ENCODE data around the gene TTI1.

The TTI1 gene

GRCh38 chr20:38008233-38008944, 24.9 kb downstream of the TTI1 start:
- DNase-seq, result no peak

- DNase-seq, result no peak
These were observed 25.7 kb downstream of the TTI1 start for GRCh38 chr20:38007526-38007925.

GRCh38 chr20:38005903-38006302, 27.4 kb downstream of the TTI1 start:
- DNase-seq, result no peak

- no peak for DNase-seq
These were observed 28.8 kb downstream of the TTI1 start for GRCh38 chr20:38004416-38004815.

GRCh38 chr20:38002422-38002821, 30.8 kb downstream of the TTI1 start:
- DNase-seq, result no peak

GRCh38 chr20:38001981-38002380, 31.3 kb downstream of the TTI1 start:
- no peak for DNase-seq

GRCh38 chr20:38001173-38001875, 31.9 kb downstream of the TTI1 start:
- DNase-seq, result no peak

- no peak for DNase-seq
These were observed 33.0 kb downstream of the TTI1 start for GRCh38 chr20:38000293-38000692.

GRCh38 chr20:37999526-38000263, 33.6 kb downstream of the TTI1 start:
- DNase-seq, result no peak

- no peak for DNase-seq
These were observed 35.7 kb downstream of the TTI1 start for GRCh38 chr20:37997516-37997915.

- DNase-seq, result no peak
These were observed 37.2 kb downstream of the TTI1 start for GRCh38 chr20:37995856-37996605.

- DNase-seq, result no peak
These were observed 38.7 kb downstream of the TTI1 start for GRCh38 chr20:37994512-37994911.

- no peak for DNase-seq
These were observed 40.4 kb downstream of the TTI1 start for GRCh38 chr20:37992802-37993409.

- DNase-seq, result no peak
These were observed 41.3 kb downstream of the TTI1 start for GRCh38 chr20:37991908-37992307.

- no peak for DNase-seq
These were observed 41.9 kb downstream of the TTI1 start for GRCh38 chr20:37991157-37991866.

GRCh38 chr20:37990571-37991151, 42.6 kb downstream of the TTI1 start:
- DNase-seq, result peak; percentile 83

- DNase-seq, result no peak
These were observed 43.5 kb downstream of the TTI1 start for GRCh38 chr20:37989601-37990295.

- DNase-seq, result no peak
These were observed 44.8 kb downstream of the TTI1 start for GRCh38 chr20:37988306-37988954.

GRCh38 chr20:37987602-37988290, 45.5 kb downstream of the TTI1 start:
- no peak for DNase-seq
